HEK293 (cell line): Measurements from ENCODE around the gene ZPLD1.

Source experiments
- CTCF ChIA-PET: fragments of 350-600 bp; formaldehyde crosslinking; extraction: SDS; loops from one replicate; lab custom pipeline; 2021; ENCODE audit warnings: antibody characterized with exemption; lab: Yijun Ruan, JAX
- POLR2A ChIA-PET: fragments of 300-600 bp; formaldehyde crosslinking; extraction: SDS; loops from one replicate; lab custom pipeline; 2020; ENCODE audit warnings: antibody characterized with exemption, inconsistent platforms; lab: Yijun Ruan, JAX
- H3K27ac ChIP-seq: fragments of 200-500 bp; sonication (Bioruptor generic); 2 replicates; pipeline ENCODE4 v1.5.1; 2014; ENCODE audit warnings: low read depth, low read length, control low read depth, inconsistent platforms; ENCODE audit errors: extremely low read depth
- H3K36me3 ChIP-seq, 2 experiments: fragments of 200-500 bp in 1 of 2; sonication (Bioruptor generic) in 1 of 2; 1 replicate in 1 of 2; 2 replicates in 1 of 2; pipeline ENCODE4 v1.5.1; 2014 to 2017; ENCODE audit warnings: inconsistent platforms in 2 of 2, low read length in 2 of 2; ENCODE audit not compliant: control insufficient read depth in 2 of 2, insufficient read depth in 1 of 2
- H3K4me1 ChIP-seq: fragments of 200-500 bp; sonication (Bioruptor generic); 2 replicates; pipeline ENCODE4 v1.5.1; 2014; ENCODE audit warnings: mild to moderate bottlenecking, low read length, inconsistent platforms; ENCODE audit not compliant: control insufficient read depth, insufficient read depth
- H3K4me3 ChIP-seq: 2 replicates; pipeline ENCODE4 v1.5.1; 2011; ENCODE audit warnings: low read depth, mild to moderate bottlenecking, control low read depth, low read length, moderate library complexity
- H3K9me3 ChIP-seq: fragments of 200-500 bp; sonication (Bioruptor generic); 2 replicates; pipeline ENCODE4 v1.5.1; 2014; ENCODE audit warnings: low read depth, low read length, inconsistent platforms; ENCODE audit not compliant: control insufficient read depth, insufficient read depth
- HOXA7 ChIP-seq: sonication (generic); formaldehyde crosslinking; IDR thresholded peaks from 2 replicates; pipeline ENCODE4 v1.8.1; 2022; ENCODE audit warnings: missing genetic modification reagents, borderline replicate concordance
- ZBTB21 ChIP-seq: fragments of 450-650 bp; formaldehyde crosslinking; IDR thresholded peaks from 2 replicates; pipeline ENCODE4 v1.5.1; 2017; ENCODE audit warnings: missing biosample characterization, missing genetic modification characterization
- ZNF112 ChIP-seq: fragments of 450-650 bp; formaldehyde crosslinking; IDR thresholded peaks from 2 replicates; pipeline ENCODE4 v1.5.0; 2017; ENCODE audit warnings: missing biosample characterization, missing genetic modification characterization
- ZNF155 ChIP-seq: fragments of 450-650 bp; formaldehyde crosslinking; IDR thresholded peaks from 2 replicates; pipeline ENCODE4 v1.5.1; 2016; ENCODE audit warnings: missing biosample characterization, missing genetic modification characterization
- ZNF174 ChIP-seq: fragments of 450-650 bp; formaldehyde crosslinking; IDR thresholded peaks from 2 replicates; pipeline ENCODE4 v1.5.0; 2017; ENCODE audit warnings: missing biosample characterization, mild to moderate bottlenecking, missing genetic modification characterization
- ZNF223 ChIP-seq: fragments of 450-650 bp; formaldehyde crosslinking; IDR thresholded peaks from 2 replicates; pipeline ENCODE4 v1.5.1; 2016; ENCODE audit warnings: missing biosample characterization, missing genetic modification characterization
- ZNF248 ChIP-seq: fragments of 450-650 bp; formaldehyde crosslinking; IDR thresholded peaks from 2 replicates; pipeline ENCODE4 v1.5.1; 2017; ENCODE audit warnings: missing biosample characterization, missing genetic modification characterization
- ZNF26 ChIP-seq: fragments of 450-650 bp; formaldehyde crosslinking; IDR thresholded peaks from 2 replicates; pipeline ENCODE4 v1.5.1; 2016; ENCODE audit warnings: missing biosample characterization, missing genetic modification characterization
- ZNF266 ChIP-seq: fragments of 450-650 bp; formaldehyde crosslinking; IDR thresholded peaks from 2 replicates; pipeline ENCODE4 v1.5.1; 2016; ENCODE audit warnings: missing biosample characterization, missing genetic modification characterization, low read depth
- ZNF335 ChIP-seq: fragments of 450-650 bp; formaldehyde crosslinking; conservative IDR thresholded peaks from 2 replicates; pipeline ENCODE4 v1.5.1; 2016; ENCODE audit warnings: missing biosample characterization, missing genetic modification characterization
- ZNF394 ChIP-seq: fragments of 450-650 bp; formaldehyde crosslinking; IDR thresholded peaks from 2 replicates; pipeline ENCODE4 v1.5.1; 2016; ENCODE audit warnings: missing biosample characterization, missing genetic modification characterization, mild to moderate bottlenecking, moderate library complexity, borderline replicate concordance
- ZNF658 ChIP-seq: fragments of 450-650 bp; formaldehyde crosslinking; IDR thresholded peaks from 2 replicates; pipeline ENCODE4; 2016; ENCODE audit warnings: missing biosample characterization, missing genetic modification characterization
- ZNF791 ChIP-seq: fragments of 450-650 bp; formaldehyde crosslinking; IDR thresholded peaks from 2 replicates; pipeline ENCODE4 v1.5.1; 2016; ENCODE audit warnings: missing biosample characterization, missing genetic modification characterization
- TF ChIP-seq, protein P1 (sequence below): fragments of 450-650 bp; formaldehyde crosslinking; IDR thresholded peaks from 2 replicates; pipeline ENCODE4 v1.5.0; 2017; ENCODE audit warnings: missing biosample characterization, missing genetic modification characterization, borderline replicate concordance
- TF ChIP-seq, protein P2 (sequence below): fragments of 450-650 bp; formaldehyde crosslinking; IDR thresholded peaks from 2 replicates; pipeline ENCODE4 v1.5.1; 2017; ENCODE audit warnings: missing biosample characterization, missing genetic modification characterization
- TF ChIP-seq, protein P3 (sequence below): fragments of 450-650 bp; formaldehyde crosslinking; IDR thresholded peaks from 2 replicates; pipeline ENCODE4 v1.5.1; 2016; ENCODE audit warnings: missing biosample characterization, missing genetic modification characterization

Gene ZPLD1

DNA sequence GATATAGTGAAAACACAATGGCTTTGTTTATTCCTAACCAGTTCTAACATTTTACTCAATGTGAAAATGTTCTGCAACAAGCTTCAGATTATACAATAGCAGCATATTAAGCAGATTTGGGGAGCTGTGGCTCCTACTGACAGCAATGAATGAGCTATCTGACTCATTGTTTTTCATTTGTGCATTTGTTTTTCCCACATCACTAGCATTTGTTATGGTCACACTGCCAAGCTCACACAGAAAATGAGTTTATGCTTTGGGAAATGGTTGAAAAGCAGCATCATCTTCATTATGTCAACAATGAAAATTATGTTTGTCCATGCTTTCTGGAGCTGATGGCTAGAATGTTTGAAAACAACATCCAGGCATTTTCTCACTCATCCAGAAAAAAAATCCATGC is 53.5 kb downstream of the ZPLD1 start (continued):
- TF ChIP-seq, protein P1, sequence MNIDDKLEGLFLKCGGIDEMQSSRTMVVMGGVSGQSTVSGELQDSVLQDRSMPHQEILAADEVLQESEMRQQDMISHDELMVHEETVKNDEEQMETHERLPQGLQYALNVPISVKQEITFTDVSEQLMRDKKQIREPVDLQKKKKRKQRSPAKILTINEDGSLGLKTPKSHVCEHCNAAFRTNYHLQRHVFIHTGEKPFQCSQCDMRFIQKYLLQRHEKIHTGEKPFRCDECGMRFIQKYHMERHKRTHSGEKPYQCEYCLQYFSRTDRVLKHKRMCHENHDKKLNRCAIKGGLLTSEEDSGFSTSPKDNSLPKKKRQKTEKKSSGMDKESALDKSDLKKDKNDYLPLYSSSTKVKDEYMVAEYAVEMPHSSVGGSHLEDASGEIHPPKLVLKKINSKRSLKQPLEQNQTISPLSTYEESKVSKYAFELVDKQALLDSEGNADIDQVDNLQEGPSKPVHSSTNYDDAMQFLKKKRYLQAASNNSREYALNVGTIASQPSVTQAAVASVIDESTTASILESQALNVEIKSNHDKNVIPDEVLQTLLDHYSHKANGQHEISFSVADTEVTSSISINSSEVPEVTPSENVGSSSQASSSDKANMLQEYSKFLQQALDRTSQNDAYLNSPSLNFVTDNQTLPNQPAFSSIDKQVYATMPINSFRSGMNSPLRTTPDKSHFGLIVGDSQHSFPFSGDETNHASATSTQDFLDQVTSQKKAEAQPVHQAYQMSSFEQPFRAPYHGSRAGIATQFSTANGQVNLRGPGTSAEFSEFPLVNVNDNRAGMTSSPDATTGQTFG (tag by site-specific recombination) = no peak
- TF ChIP-seq ZNF155 (tag by site-specific recombination) (no peak), ZNF394 (no peak), ZNF335 (tag by site-specific recombination) (no peak), ZBTB21 (tag by site-specific recombination) (no peak), ZNF658 (no peak), HOXA7 (no peak), ZNF26 (no peak)

DNA sequence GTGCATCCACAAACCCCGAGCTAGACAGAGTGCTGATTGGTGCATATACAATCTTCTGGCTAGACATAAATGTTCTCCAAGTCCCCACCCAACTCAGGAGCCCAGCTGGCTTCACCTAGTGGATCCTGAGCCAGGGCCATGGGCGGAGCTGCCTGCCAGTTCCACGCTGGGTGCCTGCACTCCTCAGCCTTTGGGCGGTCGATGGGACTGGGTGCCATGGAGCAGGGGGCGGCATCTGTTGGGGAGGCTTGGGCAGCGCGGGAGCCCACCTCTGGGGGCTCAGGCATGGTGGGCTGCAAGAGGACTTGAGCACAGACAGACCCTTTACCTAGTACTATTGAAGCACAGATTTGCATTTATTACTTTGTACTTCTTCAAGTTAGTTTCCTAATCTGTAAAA is 57.5 kb downstream of the ZPLD1 start:
- ChIA-PET CTCF (interaction anchor here (0.9 kb wide), 1 partner anchor 20 kb away, joined by 3 read pairs; no protein-coding TSS in a partner anchor), POLR2A (no interaction called here)
- Histone ChIP-seq H3K9me3 (no peaks in the 10 kb centered on the region), H3K27ac (no peak overlapping the region), H3K36me3 (no peaks in the 10 kb centered on the region), H3K4me3 (no peak overlapping the region), H3K4me1 (no peaks in the 10 kb centered on the region)
- TF ChIP-seq, protein P1 (tag by site-specific recombination) = no peak
- TF ChIP-seq ZNF248 (tag by site-specific recombination) (no peak), ZNF266 (tag by site-specific recombination) (no peak), ZNF112 (tag by site-specific recombination) (no peak), ZNF791 (tag by site-specific recombination) (no peak), ZNF174 (tag by site-specific recombination) (no peak), ZNF223 (tag by site-specific recombination) (no peak)
- TF ChIP-seq, protein P2, sequence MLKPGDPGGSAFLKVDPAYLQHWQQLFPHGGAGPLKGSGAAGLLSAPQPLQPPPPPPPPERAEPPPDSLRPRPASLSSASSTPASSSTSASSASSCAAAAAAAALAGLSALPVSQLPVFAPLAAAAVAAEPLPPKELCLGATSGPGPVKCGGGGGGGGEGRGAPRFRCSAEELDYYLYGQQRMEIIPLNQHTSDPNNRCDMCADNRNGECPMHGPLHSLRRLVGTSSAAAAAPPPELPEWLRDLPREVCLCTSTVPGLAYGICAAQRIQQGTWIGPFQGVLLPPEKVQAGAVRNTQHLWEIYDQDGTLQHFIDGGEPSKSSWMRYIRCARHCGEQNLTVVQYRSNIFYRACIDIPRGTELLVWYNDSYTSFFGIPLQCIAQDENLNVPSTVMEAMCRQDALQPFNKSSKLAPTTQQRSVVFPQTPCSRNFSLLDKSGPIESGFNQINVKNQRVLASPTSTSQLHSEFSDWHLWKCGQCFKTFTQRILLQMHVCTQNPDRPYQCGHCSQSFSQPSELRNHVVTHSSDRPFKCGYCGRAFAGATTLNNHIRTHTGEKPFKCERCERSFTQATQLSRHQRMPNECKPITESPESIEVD (tag by site-specific recombination) = no peak
- TF ChIP-seq, protein P3, sequence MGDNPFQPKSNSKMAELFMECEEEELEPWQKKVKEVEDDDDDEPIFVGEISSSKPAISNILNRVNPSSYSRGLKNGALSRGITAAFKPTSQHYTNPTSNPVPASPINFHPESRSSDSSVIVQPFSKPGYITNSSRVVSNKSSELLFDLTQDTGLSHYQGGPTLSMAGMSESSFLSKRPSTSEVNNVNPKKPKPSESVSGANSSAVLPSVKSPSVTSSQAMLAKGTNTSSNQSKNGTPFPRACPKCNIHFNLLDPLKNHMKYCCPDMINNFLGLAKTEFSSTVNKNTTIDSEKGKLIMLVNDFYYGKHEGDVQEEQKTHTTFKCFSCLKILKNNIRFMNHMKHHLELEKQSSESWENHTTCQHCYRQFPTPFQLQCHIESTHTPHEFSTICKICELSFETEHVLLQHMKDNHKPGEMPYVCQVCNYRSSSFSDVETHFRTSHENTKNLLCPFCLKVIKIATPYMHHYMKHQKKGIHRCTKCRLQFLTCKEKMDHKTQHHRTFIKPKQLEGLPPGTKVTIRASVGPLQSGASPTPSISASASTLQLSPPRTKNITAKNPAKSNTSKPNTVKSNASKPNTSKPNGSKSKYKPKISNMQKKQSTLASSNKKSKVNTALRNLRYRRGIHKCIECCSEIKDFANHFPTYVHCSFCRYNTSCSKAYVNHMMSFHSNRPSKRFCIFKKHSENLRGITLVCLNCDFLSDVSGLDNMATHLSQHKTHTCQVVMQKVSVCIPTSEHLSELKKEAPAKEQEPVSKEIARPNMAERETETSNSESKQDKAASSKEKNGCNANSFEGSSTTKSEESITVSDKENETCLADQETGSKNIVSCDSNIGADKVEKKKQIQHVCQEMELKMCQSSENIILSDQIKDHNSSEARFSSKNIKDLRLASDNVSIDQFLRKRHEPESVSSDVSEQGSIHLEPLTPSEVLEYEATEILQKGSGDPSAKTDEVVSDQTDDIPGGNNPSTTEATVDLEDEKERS (tag by site-specific recombination) = no peak
